Endodermal cell (in vitro differentiated cells): ENCODE data around the gene SERPINF2. TPM values are rescaled to one million over a fixed set of nuclear protein-coding genes. Genes with fewer than 3 reads are reported as not detected.

Experiments used
- DNase-seq: peaks from one replicate; pipeline ENCODE4 v3.0.0-alpha.2; 2017
- H3K27ac ChIP-seq: 2 replicates; pipeline ENCODE4 v1.5.1; 2013; ENCODE audit warnings: mild to moderate bottlenecking, low read depth, low read length, moderate library complexity
- H3K27me3 ChIP-seq: 2 replicates; pipeline ENCODE4 v1.6.1; 2013; ENCODE audit warnings: mild to moderate bottlenecking, low read length, moderate library complexity; ENCODE audit not compliant: insufficient read depth, control insufficient read depth, poor library complexity, severe bottlenecking
- H3K36me3 ChIP-seq: 2 replicates; pipeline ENCODE4 v1.7.0; 2013; ENCODE audit warnings: mild to moderate bottlenecking, low read length, moderate library complexity; ENCODE audit not compliant: control insufficient read depth, insufficient read depth
- H3K4me1 ChIP-seq: one replicate; pipeline ENCODE4 v1.7.0; 2013; ENCODE audit warnings: low read length; ENCODE audit not compliant: control insufficient read depth, insufficient read depth
- H3K4me3 ChIP-seq: 2 replicates; pipeline ENCODE4 v1.5.1; 2013; ENCODE audit warnings: mild to moderate bottlenecking, low read length, moderate library complexity
- H3K9ac ChIP-seq: 2 replicates; pipeline ENCODE4 v1.6.1; 2013; ENCODE audit warnings: mild to moderate bottlenecking, low read length, moderate library complexity; ENCODE audit not compliant: poor library complexity, severe bottlenecking; ENCODE audit errors: extremely low read depth
- H3K9me3 ChIP-seq: 2 replicates; pipeline ENCODE4 v1.6.1; 2013; ENCODE audit warnings: mild to moderate bottlenecking, low read length, moderate library complexity; ENCODE audit not compliant: control insufficient read depth
- H3K27ac Mint-ChIP-seq: 2 replicates; pipeline ENCODE4 v1.8.0; 2020; ENCODE audit warnings: mixed read lengths
- H3K27me3 Mint-ChIP-seq: 2 replicates; pipeline ENCODE4 v1.8.0; 2021; ENCODE audit warnings: mild to moderate bottlenecking, mixed read lengths; ENCODE audit not compliant: insufficient read depth
- H3K36me3 Mint-ChIP-seq: 2 replicates; pipeline ENCODE4 v1.8.0; 2020; ENCODE audit warnings: low read depth, mixed read lengths
- H3K4me1 Mint-ChIP-seq: 2 replicates; pipeline ENCODE4 v1.8.0; 2020; ENCODE audit warnings: mixed read lengths
- H3K4me3 Mint-ChIP-seq: 2 replicates; pipeline ENCODE4 v1.8.0; 2020; ENCODE audit warnings: mild to moderate bottlenecking, moderate library complexity, mixed read lengths
- H3K9me3 Mint-ChIP-seq: 2 replicates; pipeline ENCODE4 v1.8.0; 2020; ENCODE audit warnings: mild to moderate bottlenecking, mixed read lengths
- CTCF ChIP-seq: fragments of 200-600 bp; sonication (generic); conservative IDR thresholded peaks from 2 replicates; pipeline ENCODE4 v1.5.0; 2021; ENCODE audit warnings: antibody characterized with exemption, mild to moderate bottlenecking
- WGBS, 2 experiments: methylation state at CpG; one replicate each; pipeline versions ENCODE4 v1.1.5 to v1.1.7; 2013; ENCODE audit warnings: missing lambda C conversion rate in 2 of 2, mixed read lengths in 1 of 2; ENCODE audit not compliant: insufficient coverage in 1 of 2, insufficient read length in 1 of 2; 5-methylcytosine and 5-hydroxymethylcytosine counted together
- total RNA-seq, 2 donors: library from RNA; stranded (reverse); fragmentation: NEBNext Ultra II Directional in 1 of 2; extraction: Animal tissue kit (Norgen Biotek cat#: 25700) in 1 of 2; gene quantifications; 2 replicates in 1 of 2; 3 replicates in 1 of 2; pipeline ENCODE4 v1.2.1, GENCODE V29; 2021

SERPINF2 gene
- total RNA-seq, 2 donors from 2014 or later = 0.86 to 1.8 TPM

- Histone ChIP-seq H3K27ac (no peak overlapping the region), H3K4me3 (no peak overlapping the region), H3K4me1 (no peaks in the 10 kb centered on the region), H3K36me3 (peaks cover 46% of the 10 kb centered on the region), H3K9me3 (no peaks in the 10 kb centered on the region), H3K9ac (no peak overlapping the region), H3K27me3 (no peaks in the 10 kb centered on the region)
- no peaks in the 10 kb centered on the region for H3K27me3 Mint-ChIP-seq
- no peak overlapping the region for H3K27ac Mint-ChIP-seq
- 97% methylated on average over 5 to 7 of the region's 7 CpGs for WGBS, 2 experiments
- H3K9me3 Mint-ChIP-seq = no peaks in the 10 kb centered on the region
- TF ChIP-seq CTCF = no peak
- no peak for DNase-seq
- no peak overlapping the region for H3K4me3 Mint-ChIP-seq
- peaks cover 56% of the 10 kb centered on the region for H3K36me3 Mint-ChIP-seq
- no peaks in the 10 kb centered on the region for H3K4me1 Mint-ChIP-seq
Observed at GRCh38 chr17:1800240-1800639, 57.6 kb downstream of the SERPINF2 start.

- Mint-ChIP-seq H3K27me3 (no peaks in the 10 kb centered on the region), H3K36me3 (peaks cover 54% of the 10 kb centered on the region), H3K4me1 (no peaks in the 10 kb centered on the region), H3K27ac (no peak overlapping the region), H3K4me3 (no peak overlapping the region), H3K9me3 (no peaks in the 10 kb centered on the region)
- Histone ChIP-seq H3K4me3 (no peak overlapping the region), H3K36me3 (peaks cover 46% of the 10 kb centered on the region), H3K4me1 (no peaks in the 10 kb centered on the region), H3K27ac (no peak overlapping the region), H3K9ac (no peak overlapping the region), H3K9me3 (no peaks in the 10 kb centered on the region), H3K27me3 (no peaks in the 10 kb centered on the region)
- no peak for DNase-seq
- TF ChIP-seq CTCF = no peak
- 81 to 88% methylated on average over 3 to 4 of the region's 4 CpGs for WGBS, 2 experiments
Observed at GRCh38 chr17:1800712-1801111, 58.0 kb downstream of the SERPINF2 start.

- Histone ChIP-seq H3K9ac (no peak overlapping the region), H3K36me3 (peaks cover 58% of the 10 kb centered on the region), H3K4me1 (no peaks in the 10 kb centered on the region), H3K27ac (no peak overlapping the region), H3K4me3 (no peak overlapping the region), H3K9me3 (no peaks in the 10 kb centered on the region), H3K27me3 (no peaks in the 10 kb centered on the region)
- no peak overlapping the region for H3K4me3 Mint-ChIP-seq
- no peak for TF ChIP-seq CTCF
- 93% methylated on average over 1 of the region's 1 CpG; no CpG with 5 or more reads in 1 of the 2 experiments for WGBS, 2 experiments
- no peaks in the 10 kb centered on the region for H3K27me3 Mint-ChIP-seq
- H3K4me1 Mint-ChIP-seq = no peaks in the 10 kb centered on the region
- no peaks in the 10 kb centered on the region for H3K9me3 Mint-ChIP-seq
- H3K36me3 Mint-ChIP-seq = peaks cover 49% of the 10 kb centered on the region
- H3K27ac Mint-ChIP-seq = no peak overlapping the region
- no peak for DNase-seq
Observed at GRCh38 chr17:1802429-1802828, 59.8 kb downstream of the SERPINF2 start.
